Measurements from ENCODE around the gene IL4.

Gene IL4

GRCh38 chr5:132659598-132660493 is 13.9 kb upstream of the IL4 start:
- no peak for TF ChIP-seq ZFX (IDR thresholded peaks at IDR 0.05; ENCODE audit: borderline replicate concordance)
- TF ChIP-seq CTCF (IDR thresholded peaks at IDR 0.05) = no peak
- H3K27ac ChIP-seq = no peak overlapping the region

- H3K27ac ChIP-seq = no peak overlapping the region
- TF ChIP-seq ZFX (IDR thresholded peaks at IDR 0.05; ENCODE audit: borderline replicate concordance) (no peak), CTCF (IDR thresholded peaks at IDR 0.05) (no peak)
Observed at GRCh38 chr5:132661231-132662003, 12.4 kb upstream of the IL4 start.

- TF ChIP-seq ZFX (IDR thresholded peaks at IDR 0.05; ENCODE audit: borderline replicate concordance) (no peak), CTCF (IDR thresholded peaks at IDR 0.05) (no peak)
- H3K27ac ChIP-seq = no peak overlapping the region
Observed at GRCh38 chr5:132662004-132662401, 11.8 kb upstream of the IL4 start.

- TF ChIP-seq ZFX (IDR thresholded peaks at IDR 0.05; ENCODE audit: borderline replicate concordance) (no peak), CTCF (IDR thresholded peaks at IDR 0.05) (no peak)
- no peak overlapping the region for H3K27ac ChIP-seq
Observed at GRCh38 chr5:132662925-132663770, 10.6 kb upstream of the IL4 start.

- no peak overlapping the region for H3K27ac ChIP-seq
- TF ChIP-seq CTCF (IDR thresholded peaks at IDR 0.05) = no peak
- TF ChIP-seq ZFX (IDR thresholded peaks at IDR 0.05; ENCODE audit: borderline replicate concordance) = no peak
Observed at GRCh38 chr5:132663771-132664695, 9.8 kb upstream of the IL4 start.

- TF ChIP-seq CTCF (IDR thresholded peaks at IDR 0.05) (no peak), ZFX (IDR thresholded peaks at IDR 0.05; ENCODE audit: borderline replicate concordance) (no peak)
- H3K27ac ChIP-seq = no peak overlapping the region
Observed at GRCh38 chr5:132664696-132665209, 9.0 kb upstream of the IL4 start.

Measured in 22Rv1 (cell line).